EL (cell line): ENCODE measurements around the gene CATSPER2.
"Not testable (repeated sequence)": the region's sequence is repeated elsewhere in the genome, so short reads cannot be mapped to it uniquely, and the experiment has no call there.

ENCODE experiments used
- DNase-seq: peaks from one replicate; pipeline ENCODE4 v3.0.0-alpha.2; 2016

CATSPER2 gene

DNA sequence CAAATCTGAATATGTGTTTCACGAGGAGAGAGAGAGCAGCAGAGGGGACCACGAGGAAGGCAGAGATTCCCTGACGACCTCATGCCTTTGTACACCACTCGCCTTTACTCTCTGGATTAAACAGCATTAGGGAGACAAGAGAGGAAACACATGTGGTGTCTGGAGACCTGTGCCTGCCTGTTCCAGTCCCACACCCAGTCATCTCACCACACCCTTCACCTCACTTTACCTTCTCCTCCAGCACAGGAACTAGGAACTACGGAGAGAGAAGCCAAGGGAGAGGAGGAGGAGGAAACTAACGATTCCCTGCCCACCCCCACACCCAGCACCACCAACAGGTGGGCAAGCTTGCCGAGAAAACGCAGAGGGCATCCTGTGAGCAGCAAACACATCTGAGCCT lies 55.8 kb downstream of the CATSPER2 start:
- DNase-seq = not testable (repeated sequence)

DNA sequence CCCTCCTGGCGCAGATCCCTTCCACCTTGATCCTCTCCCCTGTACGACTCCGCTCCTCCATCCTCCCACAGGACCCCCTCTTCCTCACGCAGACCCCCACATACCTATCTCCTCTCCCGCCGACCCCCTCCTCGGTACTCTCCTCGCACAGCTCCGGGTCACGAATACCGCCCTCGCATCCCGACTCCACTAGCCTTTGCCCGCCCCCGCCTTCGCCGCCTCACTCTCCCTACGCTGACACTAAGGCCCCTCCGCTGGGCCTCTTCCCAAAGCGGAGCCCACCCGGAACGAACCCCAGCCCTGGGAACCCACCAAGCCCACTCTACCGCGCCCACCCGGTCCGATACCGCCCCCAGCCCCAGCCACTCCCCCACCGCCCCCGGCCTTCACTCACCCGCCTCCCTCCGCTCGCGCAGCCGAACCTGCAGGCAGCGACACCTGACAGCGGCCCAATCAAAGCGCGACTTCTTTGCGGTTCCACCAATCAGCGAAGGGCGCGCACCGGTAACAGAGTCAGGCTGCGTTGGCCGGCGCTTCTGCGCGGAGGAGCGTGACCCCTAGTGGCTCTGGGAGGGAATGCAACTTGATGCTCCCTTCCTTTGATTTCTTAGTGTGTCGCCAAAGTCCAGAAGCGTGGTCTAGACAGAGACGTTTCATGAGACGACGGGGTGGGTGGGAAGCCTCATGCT lies 58.7 kb downstream of the CATSPER2 start, which contains the start of gene PPIP5K1:
Gene PPIP5K1 (minus strand): TSS at position 431 of the 689 bp plus-strand sequence. CDS start 5,704 bp downstream, outside the sequence.
- not testable (repeated sequence) for DNase-seq
